ENCODE data around the gene HCCS.
A peak's percentile ranks its signal among the peaks of the same experiment; 100 is the strongest.

The HCCS gene

DNA sequence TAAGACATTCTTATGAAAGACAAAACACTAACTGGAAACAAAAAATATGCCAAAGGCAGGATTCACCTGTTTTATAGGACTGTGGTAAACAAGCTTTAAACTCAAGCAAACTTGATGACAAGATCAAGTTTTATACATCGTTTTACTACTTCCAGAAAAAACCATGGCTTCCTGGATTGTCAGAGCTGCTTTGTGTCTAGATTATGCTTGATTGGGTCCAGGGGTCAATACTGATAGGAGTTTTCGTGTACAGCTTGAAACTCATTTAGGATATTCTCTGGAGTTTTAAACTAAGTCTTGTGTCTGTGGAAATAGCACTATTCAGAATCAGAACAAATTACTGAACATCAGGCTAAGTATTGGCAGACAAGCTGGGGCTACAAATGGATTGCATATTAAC is 13.0 kb downstream of the HCCS start:
- DNase-seq: no peak

DNA sequence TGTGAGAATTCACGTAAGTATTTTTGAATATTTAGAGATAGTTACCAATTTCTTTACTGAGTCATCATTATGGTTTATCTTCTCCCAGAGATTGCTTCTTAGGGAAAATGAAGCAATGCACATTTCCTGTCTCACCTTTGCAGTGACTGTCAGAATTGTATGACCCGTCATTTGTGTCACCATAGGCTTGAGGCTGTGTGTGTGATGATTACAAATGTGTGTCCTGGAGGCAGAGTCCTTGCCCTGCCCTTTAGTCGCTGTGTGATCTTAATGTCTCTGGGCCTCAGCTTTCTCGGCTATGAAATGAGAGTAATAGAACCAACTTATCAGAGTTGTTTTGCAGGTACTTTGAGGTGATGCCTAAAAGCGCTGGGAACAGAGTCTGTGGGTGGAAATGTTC is 13.9 kb downstream of the HCCS start:
- DNase-seq: no peak

DNA sequence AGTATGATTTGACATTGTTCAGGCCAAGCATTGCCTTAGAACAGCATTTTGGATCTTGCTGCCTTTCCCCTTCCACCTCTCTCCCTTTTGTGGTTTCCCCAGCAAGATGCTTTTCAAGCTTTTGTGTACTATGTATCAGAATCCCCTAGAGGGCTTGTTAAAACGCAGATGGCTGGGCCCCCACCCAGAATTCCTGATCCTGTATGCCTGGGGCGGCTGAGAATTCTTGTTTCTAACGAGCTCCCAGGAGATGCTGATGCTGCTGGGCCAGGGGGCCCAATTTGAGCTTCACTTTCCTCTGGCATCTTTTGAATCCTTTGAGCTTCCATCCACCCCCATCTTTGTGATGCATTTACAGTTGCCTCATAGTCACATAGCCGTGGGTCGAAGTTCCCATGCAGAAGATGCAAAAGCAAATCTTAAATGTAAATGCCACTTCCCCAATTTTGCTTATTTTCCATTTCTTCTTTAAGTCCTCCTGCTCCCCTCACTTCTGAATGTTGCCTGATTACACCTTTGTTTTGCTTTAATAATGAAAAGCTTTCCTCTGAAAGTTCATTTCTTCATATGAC is 18.5 kb downstream of the HCCS start:
- no peak for DNase-seq

DNA sequence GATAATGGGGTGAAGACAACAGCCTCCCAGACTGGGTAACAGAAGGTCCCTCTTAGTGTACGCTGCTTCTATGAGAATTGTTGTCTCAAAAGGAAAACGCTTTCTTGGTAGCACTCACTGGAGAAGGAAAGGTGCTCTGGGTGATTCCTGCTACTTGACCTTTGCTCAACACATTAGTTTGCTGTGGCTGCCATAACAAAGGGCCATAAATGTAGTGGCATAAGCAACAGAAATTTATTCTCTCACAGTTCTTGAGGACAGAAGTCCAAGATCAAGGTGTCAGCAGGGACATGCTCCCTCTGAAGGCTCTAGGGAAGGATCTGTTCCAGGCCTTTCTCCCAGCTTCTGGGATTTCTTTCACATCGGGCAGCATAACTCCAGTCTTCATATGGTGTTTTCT is 19.0 kb downstream of the HCCS start:
- DNase-seq: no peak

DNA sequence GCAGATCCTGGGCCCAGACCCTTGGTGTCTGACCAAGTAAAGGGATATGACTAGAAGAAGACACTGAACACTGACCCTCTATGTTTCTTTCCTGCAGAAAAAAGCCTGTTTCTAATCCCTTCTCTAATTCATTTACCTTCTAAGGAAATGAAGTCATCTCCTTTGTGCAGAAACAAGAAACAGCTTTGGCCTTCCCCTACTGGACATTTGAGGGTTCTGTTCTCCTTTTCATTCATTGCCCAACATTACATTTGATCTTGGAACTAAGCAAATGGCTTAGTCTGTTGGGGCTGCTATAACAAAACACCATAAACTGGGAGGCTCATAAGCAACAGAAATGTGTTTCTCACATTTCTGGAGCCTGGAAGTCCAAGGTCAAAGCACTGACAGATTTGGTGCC is 20.0 kb downstream of the HCCS start:
- no peak for DNase-seq

DNA sequence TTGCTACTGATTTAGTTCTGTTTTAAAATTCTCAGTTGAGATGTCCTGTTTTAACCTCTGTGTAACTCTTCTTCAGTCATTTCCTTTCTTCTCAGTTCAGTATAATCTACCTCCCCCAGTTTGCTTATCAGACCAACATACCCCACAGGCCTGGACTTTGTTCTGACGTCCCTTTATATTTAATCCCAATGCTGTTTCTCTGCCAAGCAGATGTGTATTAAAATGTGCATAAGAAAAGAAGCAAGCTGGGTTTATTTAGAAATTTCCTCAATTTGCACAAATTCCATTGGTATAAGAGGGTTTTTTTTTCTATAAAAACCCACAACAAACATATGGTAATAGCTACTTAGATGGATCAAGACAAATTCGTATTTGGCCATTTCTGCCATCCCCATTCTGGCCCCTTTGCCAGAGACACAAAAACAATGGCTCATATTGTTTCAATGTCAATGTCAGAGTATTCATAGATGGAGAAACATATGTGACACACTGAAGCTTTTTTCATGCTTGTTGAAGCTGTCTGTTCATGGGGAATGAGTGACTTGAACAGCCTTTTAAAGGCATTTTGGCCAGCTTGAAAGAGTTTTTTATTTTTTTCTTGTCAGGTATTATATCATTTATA is 24.5 kb downstream of the HCCS start:
- no peak for DNase-seq

DNA sequence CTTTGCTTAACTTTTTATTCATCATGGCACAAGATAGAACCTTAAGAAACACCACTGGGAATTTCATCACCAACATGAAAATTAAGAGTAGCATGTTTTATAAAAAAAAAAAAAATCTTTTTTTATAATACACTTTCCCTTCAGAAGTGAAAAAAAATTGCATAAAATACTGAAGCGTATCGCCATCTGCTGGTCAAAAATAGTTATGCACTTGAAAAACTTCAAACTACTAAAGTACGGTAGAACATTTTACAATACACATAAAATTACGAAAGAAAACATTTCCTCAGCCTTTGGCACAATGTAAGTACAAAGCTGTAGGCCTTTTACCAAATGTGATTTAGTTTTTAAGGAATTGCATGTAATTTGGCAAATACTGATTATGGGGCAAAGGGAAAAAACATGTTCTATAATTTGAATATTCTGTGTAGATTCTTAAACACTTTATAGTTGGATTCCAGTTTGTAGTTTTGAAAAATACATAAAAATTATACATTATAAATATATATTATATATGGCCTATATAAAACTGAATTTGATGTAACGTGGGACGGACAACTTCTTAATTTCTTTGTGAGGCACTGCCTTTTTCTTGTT is 26.5 kb downstream of the HCCS start:
- no peak for DNase-seq

DNA sequence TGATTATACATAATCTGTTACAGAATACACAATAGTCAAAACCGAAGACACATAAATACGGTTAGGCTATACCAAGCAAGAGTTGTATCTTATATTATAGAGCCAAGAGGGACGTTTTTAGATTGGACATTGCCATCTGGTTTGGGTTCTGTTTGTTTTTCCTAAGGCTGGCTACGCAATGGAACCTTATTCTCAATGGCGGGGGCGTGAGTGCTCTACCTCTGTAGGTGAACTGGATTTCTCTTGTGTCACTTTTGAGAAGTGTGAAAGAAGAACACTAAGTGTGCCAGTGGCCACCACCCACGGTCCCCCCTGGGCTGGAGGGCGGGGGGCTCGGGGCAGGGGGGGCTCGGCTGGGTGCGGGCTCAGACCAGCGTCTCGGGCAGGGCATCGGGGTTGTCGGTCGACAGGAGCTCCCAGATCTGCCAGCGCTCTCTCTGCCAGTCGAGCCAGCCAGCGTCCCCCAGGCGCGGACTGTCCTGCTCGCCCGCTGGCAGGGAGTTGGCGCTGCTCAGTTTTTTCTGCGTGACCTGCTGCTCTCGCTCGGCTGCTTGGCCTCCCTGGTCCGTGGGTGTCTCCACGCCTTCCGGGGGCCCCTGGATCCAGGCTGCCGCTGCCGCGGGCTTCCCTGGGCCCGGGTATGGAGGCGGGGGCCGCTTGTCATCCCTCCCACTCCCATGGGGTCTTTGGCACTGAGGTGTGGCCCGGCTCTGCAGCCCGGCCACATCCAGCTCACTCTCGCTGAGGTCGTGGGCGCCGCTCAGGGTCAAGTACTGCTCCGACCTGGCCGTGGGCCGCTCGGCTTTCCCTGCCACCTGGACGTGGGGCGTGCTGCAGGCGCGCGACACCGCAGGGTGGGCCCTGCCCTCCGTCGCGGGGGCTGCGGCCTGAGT is 27.6 kb downstream of the HCCS start:
- no peak for DNase-seq

DNA sequence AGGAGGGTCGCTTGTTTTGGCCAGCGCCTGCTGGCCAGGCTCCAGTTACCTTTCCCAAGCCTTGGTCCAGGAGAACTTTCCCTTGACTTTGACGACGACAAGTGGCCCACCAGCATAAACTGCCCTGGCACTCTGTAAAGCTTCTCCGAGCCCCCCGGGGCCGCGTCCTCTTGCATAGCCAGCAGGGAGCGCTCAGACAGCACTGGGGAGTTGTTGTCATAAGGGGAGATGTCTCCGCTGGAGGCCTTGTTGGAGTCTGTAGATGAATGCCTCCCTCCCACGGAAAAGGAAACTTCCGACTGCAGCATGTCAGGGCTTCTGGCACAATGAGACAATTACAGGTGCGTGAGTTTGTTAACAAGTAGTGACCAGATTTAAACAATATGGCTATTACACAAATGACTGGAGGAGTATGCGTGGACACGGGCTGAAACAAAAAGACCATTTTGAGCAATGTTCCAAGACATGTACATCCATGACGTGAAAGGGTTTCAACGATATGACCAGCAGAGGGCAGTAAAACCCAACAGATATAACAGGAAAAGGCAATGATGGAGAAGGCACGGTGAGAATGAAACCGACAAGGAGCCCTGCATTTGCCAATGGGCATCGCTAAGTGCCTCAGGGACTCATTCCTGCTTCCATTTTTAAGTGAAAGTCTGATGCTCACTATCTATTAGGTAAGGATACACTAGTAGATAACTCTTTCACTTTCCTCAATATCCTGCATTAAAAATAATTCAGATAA is 33.0 kb downstream of the HCCS start:
- DNase-seq: peak; percentile 51

DNA sequence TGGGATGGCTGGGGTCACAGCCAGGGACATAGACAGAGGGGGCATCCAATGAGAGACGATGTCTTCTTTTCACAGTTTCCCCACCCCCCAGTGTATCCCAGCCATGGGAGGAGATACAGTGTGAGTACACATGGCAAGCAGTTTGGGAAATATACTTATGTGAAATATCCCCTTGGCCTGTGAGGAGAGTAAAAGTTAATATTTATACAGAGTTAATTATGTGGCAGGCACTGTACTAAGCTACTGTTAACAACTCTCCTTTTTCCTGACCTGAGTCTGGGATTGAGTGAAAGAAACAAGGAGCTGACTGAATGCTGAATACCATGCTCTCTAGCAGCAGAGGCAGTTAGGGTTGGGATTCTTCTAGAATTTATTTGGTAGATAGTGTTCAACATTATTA is 35.3 kb downstream of the HCCS start:
- DNase-seq: no peak

DNA sequence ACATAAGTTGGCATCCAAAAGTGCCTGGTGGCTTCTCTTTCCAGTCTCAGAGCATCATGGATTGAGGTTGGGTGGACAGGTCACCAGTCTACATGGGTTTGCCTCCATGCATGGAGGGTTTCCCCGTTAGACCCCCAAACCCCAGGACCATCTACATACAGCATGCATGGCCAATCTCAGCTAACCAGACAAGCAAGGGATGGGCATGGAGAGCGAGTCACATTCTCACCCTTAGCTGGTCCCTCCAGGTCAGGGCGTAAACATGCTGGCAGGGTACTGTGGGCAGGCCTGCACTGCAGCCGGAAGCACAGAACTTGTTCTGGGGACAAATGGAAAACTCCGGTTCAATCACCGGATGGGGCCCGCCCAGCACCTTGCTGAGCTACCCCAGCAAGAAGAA is 37.3 kb downstream of the HCCS start:
- DNase-seq: no peak

DNA sequence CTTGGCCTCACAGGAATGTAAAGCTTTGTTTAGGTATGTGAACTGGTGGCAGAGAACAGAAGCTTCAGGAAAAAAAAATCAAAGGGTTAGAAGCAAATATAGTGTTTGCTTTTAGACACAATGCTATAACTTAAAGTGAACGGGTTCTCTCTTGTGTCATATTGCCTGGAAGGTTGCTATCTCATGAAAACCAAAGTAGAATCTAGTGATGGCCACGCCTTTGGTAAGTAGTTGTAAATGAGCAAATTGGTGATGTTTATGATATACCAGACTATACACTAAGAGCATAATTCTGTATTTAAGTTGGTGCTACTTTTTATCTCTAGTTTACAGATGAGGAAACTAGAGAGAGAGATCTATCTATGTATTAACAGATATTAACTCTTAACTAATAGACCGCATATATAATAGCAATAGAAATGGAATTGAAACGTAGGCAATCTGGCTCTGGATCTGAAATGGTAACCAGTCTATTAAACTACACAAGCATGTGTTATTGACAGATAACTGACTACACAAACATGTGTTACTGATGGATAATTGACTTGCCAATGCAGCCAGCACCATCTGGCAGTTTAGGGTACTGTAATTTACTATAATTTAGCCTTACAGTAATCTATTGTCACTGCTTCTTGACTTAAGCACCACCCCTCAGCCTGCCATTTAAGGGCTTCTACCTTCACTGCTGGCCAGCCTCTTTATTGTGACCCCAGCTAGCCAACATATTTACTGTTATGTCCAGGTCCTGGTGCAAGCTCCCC is 40.8 kb downstream of the HCCS start:
- no peak for DNase-seq

DNA sequence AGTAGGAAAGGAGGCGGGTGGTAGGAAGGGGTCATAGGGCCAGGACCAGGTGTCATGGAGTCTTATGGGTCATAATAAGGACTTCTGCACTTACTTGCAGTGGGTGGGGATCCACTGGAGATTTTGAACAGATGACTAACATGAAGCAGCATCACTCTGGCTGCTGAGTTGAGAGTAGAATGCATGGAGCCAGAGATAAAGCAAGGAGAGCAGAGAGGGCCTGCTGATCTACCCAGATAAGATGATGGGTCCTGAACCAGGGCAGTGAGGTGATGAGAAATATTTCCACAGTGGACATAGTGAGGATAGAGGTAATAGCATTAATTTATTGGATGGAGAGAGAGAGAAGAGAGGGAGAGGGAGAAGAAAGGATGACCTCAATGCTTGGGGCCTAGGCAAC is 48.0 kb downstream of the HCCS start:
- DNase-seq: no peak

DNA sequence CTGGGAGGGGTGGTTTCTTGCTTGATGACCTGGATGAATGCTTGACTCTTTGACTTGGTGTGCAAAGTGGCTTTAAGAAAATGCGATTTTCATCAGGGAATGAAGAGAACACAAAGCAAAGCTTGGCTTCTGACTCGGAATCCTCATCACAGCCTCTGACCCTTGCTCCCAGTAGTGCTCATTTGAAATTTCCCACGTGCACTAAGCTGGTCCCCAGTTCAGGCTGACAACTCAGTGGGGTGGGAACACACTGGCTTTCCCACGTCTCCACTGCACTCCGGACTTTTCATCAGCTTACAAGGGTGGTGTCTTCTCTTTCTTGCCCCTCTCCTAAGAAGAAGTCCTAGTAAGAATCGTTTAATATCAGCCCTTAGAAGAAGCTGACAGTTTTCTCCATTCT is 53.3 kb downstream of the HCCS start:
- no peak for DNase-seq

DNA sequence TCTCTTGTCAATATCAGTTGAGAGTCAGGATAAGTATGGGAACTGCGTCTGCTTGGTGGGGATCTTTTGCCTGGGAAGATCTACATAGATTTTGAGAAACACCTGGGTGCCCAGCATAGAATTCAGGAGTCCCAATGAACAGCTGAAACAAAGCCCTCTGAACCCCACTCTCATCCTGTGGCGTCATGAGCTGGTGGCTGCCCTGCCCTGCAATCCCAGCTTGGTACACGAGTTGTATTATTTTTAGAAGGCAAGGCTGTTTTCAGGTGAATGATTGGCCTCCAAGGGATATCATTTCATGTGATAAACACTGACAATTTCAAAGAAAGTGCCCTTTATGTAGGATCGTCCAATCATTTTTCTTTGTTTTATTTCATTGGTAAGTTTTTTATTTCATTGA is 60.8 kb downstream of the HCCS start:
- no peak for DNase-seq

DNA sequence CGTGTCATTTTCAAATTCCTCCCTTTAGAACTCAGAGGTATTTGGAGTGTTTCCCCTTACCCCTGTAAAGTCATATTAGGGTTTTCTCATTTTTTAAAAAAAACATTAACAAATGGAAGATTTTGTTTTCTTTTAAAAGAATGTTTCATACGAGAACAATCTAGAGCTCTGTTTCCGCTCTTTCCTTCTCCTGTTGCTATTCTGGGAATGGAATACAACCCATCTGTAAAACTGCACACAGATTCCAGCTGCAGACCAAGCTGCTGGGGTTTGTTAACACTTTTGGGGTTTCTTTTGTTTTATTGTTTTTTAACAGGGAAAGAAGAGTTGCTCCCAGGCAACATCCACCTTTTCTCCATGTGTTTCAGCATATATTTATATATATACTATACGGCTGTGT is 61.3 kb downstream of the HCCS start:
- DNase-seq: no peak

All from NCI-H2081 treated with DMSO at 0.1 percent for 48 hours (cell line).